ENCODE data around the gene THAP5. TPM values are rescaled to one million over a fixed set of nuclear protein-coding genes. Genes with fewer than 3 reads are reported as not detected.

The THAP5 gene
- polyA plus RNA-seq, 1 of the 3 experiments (the other 2 are of a cell fraction): 4.2 TPM

DNA sequence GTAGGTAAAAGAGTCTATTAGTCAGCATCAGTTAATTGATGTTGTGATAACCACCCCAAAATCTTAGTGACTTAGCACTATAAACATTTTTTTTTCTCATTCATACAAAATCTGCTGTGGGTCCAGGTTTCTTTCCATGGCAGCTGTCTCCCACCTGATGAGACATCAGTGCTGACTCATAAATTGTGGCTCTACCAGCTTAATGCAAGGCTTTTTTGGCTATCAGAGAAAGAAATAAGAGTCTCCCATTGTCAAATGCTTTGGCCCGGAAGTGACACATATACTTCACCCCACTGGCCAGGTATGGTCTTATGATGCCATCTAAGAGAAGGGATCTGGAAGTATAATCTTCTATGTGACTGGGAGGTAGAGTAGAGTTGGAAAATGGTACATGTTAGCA is 14.7 kb upstream of the THAP5 start:
- ChIA-PET POLR2A (no interaction called here), CTCF (no interaction called here)
- Histone ChIP-seq H2AFZ (ENCODE audit: low read depth) (no peak overlapping the region), H3K36me3 (replicated peaks in 1 of 2; ENCODE audit: control insufficient read depth in 1 of 2, insufficient read depth in 2 of 2, low read length in 1 of 2) (no peaks in the 10 kb centered on the region), H3K79me2 (ENCODE audit: insufficient read depth) (no peaks in the 10 kb centered on the region), H3K27me3 (ENCODE audit: insufficient read depth) (no peaks in the 10 kb centered on the region), H3K4me1 (ENCODE audit: control insufficient read depth in 1 of 2, insufficient read depth in 2 of 2, low read depth in 1 of 2, low read length in 1 of 2) (peaks cover 0 to 2% of the 10 kb centered on the region in 2 experiments; a peak in 1 of 4 replicates), H3K9ac (no peak overlapping the region), H3K9me3 (no peaks in the 10 kb centered on the region), H3F3A (replicated peaks; ENCODE audit: insufficient read depth) (no peaks in the 10 kb centered on the region), H3K4me3 (ENCODE audit: low read depth in 2 of 2, low read length in 1 of 2) (no peak overlapping the region), H3K27ac (ENCODE audit: low read depth in 2 of 2, low read length in 1 of 2) (no peak overlapping the region), H4K20me1 (ENCODE audit: insufficient read depth) (no peaks in the 10 kb centered on the region), H3K9me2 (no peaks in the 10 kb centered on the region), H3K4me2 (no peak overlapping the region)
- DNase-seq: no peak
- TF ChIP-seq, protein P1, sequence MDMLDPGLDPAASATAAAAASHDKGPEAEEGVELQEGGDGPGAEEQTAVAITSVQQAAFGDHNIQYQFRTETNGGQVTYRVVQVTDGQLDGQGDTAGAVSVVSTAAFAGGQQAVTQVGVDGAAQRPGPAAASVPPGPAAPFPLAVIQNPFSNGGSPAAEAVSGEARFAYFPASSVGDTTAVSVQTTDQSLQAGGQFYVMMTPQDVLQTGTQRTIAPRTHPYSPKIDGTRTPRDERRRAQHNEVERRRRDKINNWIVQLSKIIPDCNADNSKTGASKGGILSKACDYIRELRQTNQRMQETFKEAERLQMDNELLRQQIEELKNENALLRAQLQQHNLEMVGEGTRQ (IDR thresholded peaks at IDR 0.05; ENCODE audit: borderline replicate concordance, low read depth, low read length): no peak
- no peak for TF ChIP-seq TAF1 (IDR thresholded peaks at IDR 0.05; ENCODE audit: borderline replicate concordance, low read depth, low read length)
- TF ChIP-seq SMC3 (IDR thresholded peaks at IDR 0.05; ENCODE audit: low read depth, low read length): no peak
- TF ChIP-seq, protein P2, sequence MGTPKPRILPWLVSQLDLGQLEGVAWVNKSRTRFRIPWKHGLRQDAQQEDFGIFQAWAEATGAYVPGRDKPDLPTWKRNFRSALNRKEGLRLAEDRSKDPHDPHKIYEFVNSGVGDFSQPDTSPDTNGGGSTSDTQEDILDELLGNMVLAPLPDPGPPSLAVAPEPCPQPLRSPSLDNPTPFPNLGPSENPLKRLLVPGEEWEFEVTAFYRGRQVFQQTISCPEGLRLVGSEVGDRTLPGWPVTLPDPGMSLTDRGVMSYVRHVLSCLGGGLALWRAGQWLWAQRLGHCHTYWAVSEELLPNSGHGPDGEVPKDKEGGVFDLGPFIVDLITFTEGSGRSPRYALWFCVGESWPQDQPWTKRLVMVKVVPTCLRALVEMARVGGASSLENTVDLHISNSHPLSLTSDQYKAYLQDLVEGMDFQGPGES (IDR thresholded peaks at IDR 0.05; ENCODE audit: low read depth, low read length): no peak
- TF ChIP-seq MEF2A (IDR thresholded peaks at IDR 0.05; ENCODE audit: borderline replicate concordance, low read depth): no peak
- no peak for TF ChIP-seq NRF1 (IDR thresholded peaks at IDR 0.05; ENCODE audit: low read depth, low read length)
- WGBS (ENCODE audit: low lambda C conversion rate): 71% methylated on average over 1 of the region's 1 CpG

DNA sequence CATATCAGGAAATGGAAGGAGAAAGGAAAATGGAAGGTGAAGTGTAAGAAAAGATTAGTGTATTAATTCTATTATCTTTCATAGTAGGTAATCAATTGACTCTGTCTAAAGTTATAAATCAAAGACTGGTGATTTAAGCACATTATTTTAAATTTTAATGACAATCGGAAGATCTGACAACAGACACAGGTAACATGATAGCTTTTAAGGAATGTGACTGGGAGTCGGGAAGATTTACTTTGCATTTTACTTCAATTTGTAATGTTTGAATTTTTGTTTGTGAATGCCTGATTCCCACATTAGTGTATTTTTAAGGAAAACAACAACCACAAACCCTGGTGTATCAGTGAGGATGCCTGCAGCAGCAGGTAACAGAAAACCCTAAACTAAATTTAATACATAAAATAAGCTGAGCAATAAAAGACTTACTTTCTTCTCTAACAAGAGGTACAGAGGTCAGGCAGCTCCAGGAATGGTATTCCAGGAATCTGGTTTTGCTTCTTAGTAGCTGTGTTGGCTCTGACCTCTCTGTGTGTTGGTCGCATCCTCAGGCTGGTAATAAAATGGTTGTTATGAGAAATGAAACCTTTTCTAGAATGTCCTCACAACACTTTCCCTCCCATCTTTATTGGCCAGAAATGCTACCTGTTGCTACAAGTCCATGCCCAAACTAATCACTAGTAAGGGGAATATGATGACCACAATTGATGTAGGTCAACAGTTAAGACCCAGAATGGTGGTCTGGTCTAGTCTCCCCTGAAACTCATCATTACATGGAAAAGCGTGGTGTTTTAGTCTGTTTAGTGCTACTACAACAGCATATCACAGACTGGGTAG is 12.4 kb upstream of the THAP5 start:
- Histone ChIP-seq H3K4me3 (ENCODE audit: low read depth in 2 of 2, low read length in 1 of 2) (no peak overlapping the region), H3F3A (replicated peaks; ENCODE audit: insufficient read depth) (no peaks in the 10 kb centered on the region), H4K20me1 (ENCODE audit: insufficient read depth) (no peaks in the 10 kb centered on the region), H3K27me3 (ENCODE audit: insufficient read depth) (no peaks in the 10 kb centered on the region), H3K4me1 (ENCODE audit: control insufficient read depth in 1 of 2, insufficient read depth in 2 of 2, low read depth in 1 of 2, low read length in 1 of 2) (peaks cover 0 to 2% of the 10 kb centered on the region in 2 experiments; a peak in 1 of 4 replicates), H3K9ac (no peak overlapping the region), H3K9me3 (no peaks in the 10 kb centered on the region), H3K27ac (ENCODE audit: low read depth in 2 of 2, low read length in 1 of 2) (peak overlapping the region in 1 of 2 experiments; percentile 47; a peak in 1 of 4 replicates), H3K4me2 (no peak overlapping the region), H2AFZ (ENCODE audit: low read depth) (peak overlapping the region; percentile 7; the same call in 1 of the 2 replicates), H3K36me3 (replicated peaks in 1 of 2; ENCODE audit: control insufficient read depth in 1 of 2, insufficient read depth in 2 of 2, low read length in 1 of 2) (peaks cover 0 to 2% of the 10 kb centered on the region in 2 experiments), H3K9me2 (no peaks in the 10 kb centered on the region), H3K79me2 (ENCODE audit: insufficient read depth) (no peaks in the 10 kb centered on the region)
- 76% methylated on average over 4 of the region's 4 CpGs for WGBS (ENCODE audit: low lambda C conversion rate)
- POLR2A ChIA-PET: no interaction called here
- CTCF ChIA-PET: no interaction called here
- DNase-seq: no peak
- no peak for TF ChIP-seq TAF1 (IDR thresholded peaks at IDR 0.05; ENCODE audit: borderline replicate concordance, low read depth, low read length)
- no peak for TF ChIP-seq FOSL2 (IDR thresholded peaks at IDR 0.05; ENCODE audit: borderline replicate concordance, low read depth)
- TF ChIP-seq SMC3 (IDR thresholded peaks at IDR 0.05; ENCODE audit: low read depth, low read length): no peak
- no peak for TF ChIP-seq POLR2AphosphoS5 (IDR thresholded peaks at IDR 0.05; ENCODE audit: low read depth, low read length)
- TF ChIP-seq, protein P3, sequence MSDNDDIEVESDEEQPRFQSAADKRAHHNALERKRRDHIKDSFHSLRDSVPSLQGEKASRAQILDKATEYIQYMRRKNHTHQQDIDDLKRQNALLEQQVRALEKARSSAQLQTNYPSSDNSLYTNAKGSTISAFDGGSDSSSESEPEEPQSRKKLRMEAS (IDR thresholded peaks at IDR 0.05; ENCODE audit: low read depth): no peak
- TF ChIP-seq, protein P4, sequence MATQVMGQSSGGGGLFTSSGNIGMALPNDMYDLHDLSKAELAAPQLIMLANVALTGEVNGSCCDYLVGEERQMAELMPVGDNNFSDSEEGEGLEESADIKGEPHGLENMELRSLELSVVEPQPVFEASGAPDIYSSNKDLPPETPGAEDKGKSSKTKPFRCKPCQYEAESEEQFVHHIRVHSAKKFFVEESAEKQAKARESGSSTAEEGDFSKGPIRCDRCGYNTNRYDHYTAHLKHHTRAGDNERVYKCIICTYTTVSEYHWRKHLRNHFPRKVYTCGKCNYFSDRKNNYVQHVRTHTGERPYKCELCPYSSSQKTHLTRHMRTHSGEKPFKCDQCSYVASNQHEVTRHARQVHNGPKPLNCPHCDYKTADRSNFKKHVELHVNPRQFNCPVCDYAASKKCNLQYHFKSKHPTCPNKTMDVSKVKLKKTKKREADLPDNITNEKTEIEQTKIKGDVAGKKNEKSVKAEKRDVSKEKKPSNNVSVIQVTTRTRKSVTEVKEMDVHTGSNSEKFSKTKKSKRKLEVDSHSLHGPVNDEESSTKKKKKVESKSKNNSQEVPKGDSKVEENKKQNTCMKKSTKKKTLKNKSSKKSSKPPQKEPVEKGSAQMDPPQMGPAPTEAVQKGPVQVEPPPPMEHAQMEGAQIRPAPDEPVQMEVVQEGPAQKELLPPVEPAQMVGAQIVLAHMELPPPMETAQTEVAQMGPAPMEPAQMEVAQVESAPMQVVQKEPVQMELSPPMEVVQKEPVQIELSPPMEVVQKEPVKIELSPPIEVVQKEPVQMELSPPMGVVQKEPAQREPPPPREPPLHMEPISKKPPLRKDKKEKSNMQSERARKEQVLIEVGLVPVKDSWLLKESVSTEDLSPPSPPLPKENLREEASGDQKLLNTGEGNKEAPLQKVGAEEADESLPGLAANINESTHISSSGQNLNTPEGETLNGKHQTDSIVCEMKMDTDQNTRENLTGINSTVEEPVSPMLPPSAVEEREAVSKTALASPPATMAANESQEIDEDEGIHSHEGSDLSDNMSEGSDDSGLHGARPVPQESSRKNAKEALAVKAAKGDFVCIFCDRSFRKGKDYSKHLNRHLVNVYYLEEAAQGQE (IDR thresholded peaks at IDR 0.05; ENCODE audit: low read depth, low read length): no peak
- no peak for TF ChIP-seq JUND (IDR thresholded peaks at IDR 0.05)
- TF ChIP-seq GABPA (IDR thresholded peaks at IDR 0.05; ENCODE audit: low read depth): no peak
- no peak for TF ChIP-seq FOXM1 (IDR thresholded peaks at IDR 0.05; ENCODE audit: low read depth)
- TF ChIP-seq EZH2phosphoT487 (IDR thresholded peaks at IDR 0.05; ENCODE audit: borderline replicate concordance, low read depth): no peak
- TF ChIP-seq, protein P1 (IDR thresholded peaks at IDR 0.05; ENCODE audit: borderline replicate concordance, low read depth, low read length): no peak
- no peak for TF ChIP-seq MEF2A (IDR thresholded peaks at IDR 0.05; ENCODE audit: borderline replicate concordance, low read depth)
